DMS53 treated with DMSO at 0.1 percent for 48 hours (cell line): ENCODE data around the gene DIAPH3.

ENCODE experiments used
- DNase-seq: peaks from one replicate; lab custom pipeline; 2025; ENCODE audit not compliant: unreplicated experiment; lab: John Stamatoyannopoulos, UW

Gene DIAPH3

GRCh38 chr13:59643906-59644626, 519.7 kb downstream of the DIAPH3 start:
- no peak for DNase-seq

- DNase-seq = no peak
These were observed 520.3 kb downstream of the DIAPH3 start for GRCh38 chr13:59643364-59643841.

- no peak for DNase-seq
These were observed 521.9 kb downstream of the DIAPH3 start for GRCh38 chr13:59641817-59642216.

- DNase-seq = no peak
These were observed 522.5 kb downstream of the DIAPH3 start for GRCh38 chr13:59641261-59641660.

GRCh38 chr13:59638404-59638803, 525.3 kb downstream of the DIAPH3 start:
- no peak for DNase-seq

GRCh38 chr13:59635589-59635988, 528.1 kb downstream of the DIAPH3 start:
- DNase-seq = no peak

GRCh38 chr13:59633290-59633689, 530.4 kb downstream of the DIAPH3 start:
- DNase-seq = no peak

GRCh38 chr13:59631271-59631670, 532.5 kb downstream of the DIAPH3 start:
- no peak for DNase-seq

- DNase-seq = no peak
These were observed 538.6 kb downstream of the DIAPH3 start for GRCh38 chr13:59625111-59625510.

- no peak for DNase-seq
These were observed 540.4 kb downstream of the DIAPH3 start for GRCh38 chr13:59623206-59623915.

GRCh38 chr13:59621773-59622172, 542.0 kb downstream of the DIAPH3 start:
- DNase-seq = no peak
